Measurements from ENCODE around the gene GLIPR1. TPM values are rescaled to one million over a fixed set of nuclear protein-coding genes. Genes with fewer than 3 reads are reported as not detected.

GLIPR1 gene
- total and polyA plus RNA-seq, 4 donors: 3.7 to 33.8 (median 19.8) TPM

- Histone ChIP-seq H3K36me3 (ENCODE audit: control insufficient read depth in 4 of 4, insufficient read depth in 4 of 4, low read length in 4 of 4) (no peaks in the 10 kb centered on the region), H3K9ac (ENCODE audit: insufficient read depth in 1 of 2, low read length in 2 of 2) (peak overlapping the region in 1 of 2 donors; percentile 64), H3K27me3 (ENCODE audit: control insufficient read depth in 3 of 3, insufficient read depth in 3 of 3, low read length in 2 of 3) (no peaks in the 10 kb centered on the region), H3K4me3 (no peak overlapping the region), H3K9me3 (ENCODE audit: control insufficient read depth in 4 of 4, insufficient read depth in 3 of 4, low read length in 3 of 4) (no peaks in the 10 kb centered on the region), H3K27ac (ENCODE audit: low read depth in 1 of 2, low read length in 1 of 2) (peak overlapping the region in 1 of 2 donors; percentile 71), H3K4me1 (ENCODE audit: control insufficient read depth in 5 of 5, insufficient read depth in 5 of 5, low read length in 5 of 5) (peaks cover 0 to 4% (median 2%) of the 10 kb centered on the region in 5 donors)
- DNase-seq (peak in 1 of 3 donors; percentile 31), ATAC-seq (ENCODE audit: insufficient read depth, low FRiP score) (no peak)
- TF ChIP-seq, protein P1, sequence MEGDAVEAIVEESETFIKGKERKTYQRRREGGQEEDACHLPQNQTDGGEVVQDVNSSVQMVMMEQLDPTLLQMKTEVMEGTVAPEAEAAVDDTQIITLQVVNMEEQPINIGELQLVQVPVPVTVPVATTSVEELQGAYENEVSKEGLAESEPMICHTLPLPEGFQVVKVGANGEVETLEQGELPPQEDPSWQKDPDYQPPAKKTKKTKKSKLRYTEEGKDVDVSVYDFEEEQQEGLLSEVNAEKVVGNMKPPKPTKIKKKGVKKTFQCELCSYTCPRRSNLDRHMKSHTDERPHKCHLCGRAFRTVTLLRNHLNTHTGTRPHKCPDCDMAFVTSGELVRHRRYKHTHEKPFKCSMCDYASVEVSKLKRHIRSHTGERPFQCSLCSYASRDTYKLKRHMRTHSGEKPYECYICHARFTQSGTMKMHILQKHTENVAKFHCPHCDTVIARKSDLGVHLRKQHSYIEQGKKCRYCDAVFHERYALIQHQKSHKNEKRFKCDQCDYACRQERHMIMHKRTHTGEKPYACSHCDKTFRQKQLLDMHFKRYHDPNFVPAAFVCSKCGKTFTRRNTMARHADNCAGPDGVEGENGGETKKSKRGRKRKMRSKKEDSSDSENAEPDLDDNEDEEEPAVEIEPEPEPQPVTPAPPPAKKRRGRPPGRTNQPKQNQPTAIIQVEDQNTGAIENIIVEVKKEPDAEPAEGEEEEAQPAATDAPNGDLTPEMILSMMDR (IDR thresholded peaks at IDR 0.05; ENCODE audit: control extremely low read depth, extremely low read depth): no peak
- 25 to 43% methylated on average over 5 of the region's 5 CpGs for WGBS, 2 donors
Measured at GRCh38 chr12:75481013-75481705, 604 bp downstream of the GLIPR1 start.

DNA sequence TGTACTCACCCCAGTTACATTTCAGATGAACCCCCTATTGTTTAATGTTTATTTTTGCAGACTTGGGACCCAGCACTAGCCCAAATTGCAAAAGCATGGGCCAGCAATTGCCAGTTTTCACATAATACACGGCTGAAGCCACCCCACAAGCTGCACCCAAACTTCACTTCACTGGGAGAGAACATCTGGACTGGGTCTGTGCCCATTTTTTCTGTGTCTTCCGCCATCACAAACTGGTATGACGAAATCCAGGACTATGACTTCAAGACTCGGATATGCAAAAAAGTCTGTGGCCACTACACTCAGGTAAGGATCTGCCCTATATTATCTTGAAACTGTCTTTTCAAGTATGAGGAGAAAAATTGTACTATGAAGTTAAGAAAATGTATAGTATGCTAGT is 1.2 kb downstream of the GLIPR1 start:
- H3K4me1 ChIP-seq (ENCODE audit: control insufficient read depth in 5 of 5, insufficient read depth in 5 of 5, low read length in 5 of 5): peaks cover 0 to 4% (median 2%) of the 10 kb centered on the region in 5 donors
- H3K27me3 ChIP-seq (ENCODE audit: control insufficient read depth in 3 of 3, insufficient read depth in 3 of 3, low read length in 2 of 3): no peaks in the 10 kb centered on the region
- no peak for DNase-seq
- no peak overlapping the region for H3K4me3 ChIP-seq
- H3K9me3 ChIP-seq (ENCODE audit: control insufficient read depth in 4 of 4, insufficient read depth in 3 of 4, low read length in 3 of 4): no peaks in the 10 kb centered on the region
- no peak overlapping the region for H3K9ac ChIP-seq (ENCODE audit: insufficient read depth in 1 of 2, low read length in 2 of 2)
- no peak overlapping the region for H3K27ac ChIP-seq (ENCODE audit: low read depth in 1 of 2, low read length in 1 of 2)
- TF ChIP-seq, protein P1 (IDR thresholded peaks at IDR 0.05; ENCODE audit: control extremely low read depth, extremely low read depth): no peak
- no peak for ATAC-seq (ENCODE audit: insufficient read depth, low FRiP score)
- H3K36me3 ChIP-seq (ENCODE audit: control insufficient read depth in 4 of 4, insufficient read depth in 4 of 4, low read length in 4 of 4): no peaks in the 10 kb centered on the region
- 32 to 64% methylated on average over 4 of the region's 4 CpGs for WGBS, 2 donors

DNA sequence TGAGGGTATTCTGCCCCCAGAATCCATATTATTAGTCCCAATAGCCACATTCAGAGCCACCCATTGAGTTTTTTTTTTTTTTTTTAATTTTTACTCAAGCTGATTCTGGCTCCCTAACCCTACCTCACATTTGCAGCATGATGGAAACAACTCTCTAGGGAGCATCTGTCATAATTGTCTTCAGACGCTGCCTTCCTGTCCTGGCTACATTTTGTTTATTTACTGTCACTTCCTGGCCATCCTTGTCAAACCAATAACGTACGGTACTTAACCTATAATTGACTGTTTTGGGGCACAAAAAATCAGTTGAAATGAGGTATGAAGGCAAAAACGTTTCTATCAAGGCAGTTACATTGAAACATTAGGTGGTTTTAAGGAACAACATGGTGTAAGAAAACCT is 2.1 kb downstream of the GLIPR1 start:
- Histone ChIP-seq H3K9ac (ENCODE audit: insufficient read depth in 1 of 2, low read length in 2 of 2) (no peak overlapping the region), H3K27me3 (ENCODE audit: control insufficient read depth in 3 of 3, insufficient read depth in 3 of 3, low read length in 2 of 3) (no peaks in the 10 kb centered on the region), H3K36me3 (ENCODE audit: control insufficient read depth in 4 of 4, insufficient read depth in 4 of 4, low read length in 4 of 4) (no peaks in the 10 kb centered on the region), H3K4me3 (no peak overlapping the region), H3K27ac (ENCODE audit: low read depth in 1 of 2, low read length in 1 of 2) (no peak overlapping the region), H3K9me3 (ENCODE audit: control insufficient read depth in 4 of 4, insufficient read depth in 3 of 4, low read length in 3 of 4) (no peaks in the 10 kb centered on the region), H3K4me1 (ENCODE audit: control insufficient read depth in 5 of 5, insufficient read depth in 5 of 5, low read length in 5 of 5) (peaks cover 0 to 4% (median 2%) of the 10 kb centered on the region in 5 donors)
- WGBS, 2 donors: 9 to 25% methylated on average over 4 of the region's 4 CpGs
- TF ChIP-seq, protein P1 (IDR thresholded peaks at IDR 0.05; ENCODE audit: control extremely low read depth, extremely low read depth): no peak
- ATAC-seq (ENCODE audit: insufficient read depth, low FRiP score) (no peak), DNase-seq (no peak)

Data from lung (tissue), 12 donors.